K562 (cell line): Measurements from ENCODE around the gene ZC3H18. TPM values are rescaled to one million over a fixed set of nuclear protein-coding genes. Genes with fewer than 3 reads are reported as not detected.

ENCODE experiments used
- ARID4B ChIP-seq: sonication (generic); formaldehyde crosslinking; IDR thresholded peaks from 2 replicates; pipeline ENCODE4 v1.8.0; 2022; ENCODE audit warnings: mild to moderate bottlenecking, missing genetic modification reagents
- BCOR ChIP-seq: fragments of 450-650 bp; IDR thresholded peaks from 2 replicates; pipeline ENCODE4 v1.6.1; 2016
- CREM ChIP-seq: IDR thresholded peaks from 2 replicates; pipeline ENCODE4 v1.6.1; 2014; ENCODE audit warnings: antibody characterized with exemption, low read depth
- ETV1 ChIP-seq: fragments of 450-650 bp; conservative IDR thresholded peaks from 2 replicates; pipeline ENCODE4 v1.6.1; 2016; ENCODE audit warnings: missing genetic modification characterization, control low read depth, low read depth, missing compliant biosample characterization
- ETV5 ChIP-seq: sonication (generic); formaldehyde crosslinking; IDR thresholded peaks from 2 replicates; pipeline ENCODE4 v1.4.0; 2020; ENCODE audit warnings: low read depth, mild to moderate bottlenecking, missing genetic modification reagents
- HDAC2 ChIP-seq: fragments of 450-650 bp; IDR thresholded peaks from 2 replicates; pipeline ENCODE4 v1.6.1; 2016; ENCODE audit warnings: mild to moderate bottlenecking
- HDGF ChIP-seq: fragments of 450-650 bp; IDR thresholded peaks from 2 replicates; pipeline ENCODE4 v1.6.1; 2016
- KLF13 ChIP-seq: fragments of 450-650 bp; IDR thresholded peaks from 2 replicates; pipeline ENCODE4 v1.6.1; 2016; ENCODE audit warnings: missing genetic modification characterization, low read depth, mild to moderate bottlenecking, missing compliant biosample characterization, moderate library complexity, borderline replicate concordance
- NFIC ChIP-seq: fragments of 450-650 bp; IDR thresholded peaks from 2 replicates; pipeline ENCODE4 v1.6.1; 2017; ENCODE audit warnings: mild to moderate bottlenecking, inconsistent platforms
- NR1H2 ChIP-seq: sonication (generic); formaldehyde crosslinking; IDR thresholded peaks from 2 replicates; pipeline ENCODE4 v1.4.0; 2020; ENCODE audit warnings: mild to moderate bottlenecking, missing genetic modification reagents
- RFX5 ChIP-seq: IDR thresholded peaks from 2 replicates; pipeline ENCODE4 v1.6.1; 2011; ENCODE audit warnings: low read depth, mild to moderate bottlenecking, improper control_type of control experiment, low read length
- SMAD2 ChIP-seq: fragments of 150-350 bp; IDR thresholded peaks from 2 replicates; pipeline ENCODE4 v1.6.1; 2014; ENCODE audit warnings: low read depth, mild to moderate bottlenecking, low read length
- SPI1 ChIP-seq: IDR thresholded peaks from 2 replicates; pipeline ENCODE4 v1.6.1; 2011; ENCODE audit warnings: low read depth, low read length, control low read depth, borderline replicate concordance
- STAG1 ChIP-seq: sonication (generic); formaldehyde crosslinking; IDR thresholded peaks from 2 replicates; pipeline ENCODE4 v1.5.0; 2020; ENCODE audit warnings: missing genetic modification reagents, borderline replicate concordance
- TEAD4 ChIP-seq, 2 experiments: sonication (generic) in 1 of 2; formaldehyde crosslinking in 1 of 2; IDR thresholded peaks; 2 replicates each; pipeline versions ENCODE4 v1.6.1 to v1.8.0; 2012 to 2022; ENCODE audit warnings: borderline replicate concordance in 1 of 2, inconsistent platforms in 1 of 2, low read length in 1 of 2, mild to moderate bottlenecking in 1 of 2, missing genetic modification reagents in 1 of 2
- ZC3H4 ChIP-seq: sonication (generic); formaldehyde crosslinking; IDR thresholded peaks from 2 replicates; pipeline ENCODE4 v1.9.0; 2021; ENCODE audit warnings: missing genetic modification reagents, borderline replicate concordance
- ZNF12 ChIP-seq: sonication (generic); formaldehyde crosslinking; IDR thresholded peaks from 2 replicates; pipeline ENCODE4 v1.4.0; 2020; ENCODE audit warnings: mild to moderate bottlenecking, missing genetic modification reagents
- ZNF143 ChIP-seq: sonication (generic); formaldehyde crosslinking; IDR thresholded peaks from 2 replicates; pipeline ENCODE4 v1.9.0; 2022; ENCODE audit warnings: mild to moderate bottlenecking, missing genetic modification reagents
- ZNF3 ChIP-seq: fragments of 250-450 bp; sonication (Bioruptor Pico); IDR thresholded peaks from 2 replicates; pipeline ENCODE4 v1.5.0; 2021; ENCODE audit warnings: mild to moderate bottlenecking, moderate library complexity
- ZNF740 ChIP-seq, 3 experiments: fragments of 200-800 bp in 1 of 3; sonication (Bioruptor generic) in 1 of 3; sonication (generic) in 1 of 3; formaldehyde crosslinking in 1 of 3; IDR thresholded peaks; 2 replicates each; pipeline versions ENCODE4 v1.6.1 to v1.8.0; 2016 to 2022; ENCODE audit warnings: mild to moderate bottlenecking in 2 of 3, missing compliant biosample characterization in 2 of 3, missing genetic modification characterization in 2 of 3, missing genetic modification reagents in 1 of 3
- polyA plus RNA-seq, 8 experiments: library from polyadenylated mRNA; depleted of rRNA in 4 of 8; stranded (reverse) in 5 of 8; unstranded in 3 of 8; fragments of >200 nt; fragmentation: Nextera tagmentation in 2 of 8; fragmentation: Illumina TruSeq in 1 of 8; extraction: Ambion mirVana in 2 of 8; extraction: Trizol in 1 of 8; gene quantifications; 2 replicates each; pipeline versions ENCODE4 v1.2.1 to v1.2.3, GENCODE V29; 2011 to 2014; ENCODE audit warnings: inconsistent platforms in 1 of 8, missing spikeins in 1 of 8
- total RNA-seq, 7 experiments: library from RNA; depleted of rRNA in 6 of 7; stranded (reverse); fragments of >200 nt in 6 of 7; fragmentation: Illumina TruSeq in 2 of 7; extraction: Trizol in 2 of 7; gene quantifications; 2 replicates each; pipeline versions ENCODE4 v1.2.1 to v1.2.3, GENCODE V29; 2011 to 2021; ENCODE audit warnings: low replicate concordance in 1 of 7
- TF ChIP-seq, protein P1 (sequence below): fragments of 450-650 bp; formaldehyde crosslinking; IDR thresholded peaks from 2 replicates; pipeline ENCODE4 v1.4.0; 2020; ENCODE audit warnings: mild to moderate bottlenecking, moderate library complexity

The ZC3H18 gene
- total and polyA plus RNA-seq, 9 of the 15 experiments (the other 6 are each of a cell fraction or from before 2014, with no cell fraction given): 1.7 to 88.7 (median 26.9) TPM

DNA sequence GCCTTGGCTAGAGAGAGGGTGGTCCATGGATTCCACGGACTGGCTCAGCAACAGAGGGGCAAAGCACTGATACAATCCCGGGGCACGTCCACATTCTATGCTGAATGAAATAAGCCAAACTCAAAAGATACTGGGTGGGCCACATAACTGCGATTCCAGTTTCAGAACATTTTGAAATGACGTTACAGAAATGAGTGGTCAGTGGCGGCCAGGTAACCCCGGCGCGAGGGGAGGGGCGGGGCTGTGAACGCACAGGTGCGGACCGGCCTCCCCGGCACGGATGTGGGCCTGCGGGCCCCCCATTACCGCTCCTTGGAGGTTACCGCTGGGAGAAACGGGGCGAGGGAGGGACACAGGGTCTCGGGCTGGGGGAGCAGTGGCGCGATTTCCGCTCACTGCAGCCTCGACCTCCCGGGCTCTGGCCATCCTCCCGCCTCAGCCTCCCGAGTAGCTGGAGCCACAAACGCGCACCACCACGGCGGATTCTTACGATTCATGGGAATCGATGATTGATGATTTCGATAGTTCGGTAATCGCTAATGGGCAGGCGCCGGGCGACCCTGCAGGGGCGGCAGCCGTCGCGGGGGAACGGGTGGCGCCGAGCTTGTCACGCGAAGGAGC is 92.1 kb downstream of the ZC3H18 start (continued):
- 0 out of 2 replicates have a peak, but pooled peaks have one; percentile 45 for TF ChIP-seq ZNF143
- peak; percentile 12; the same call in 1 of the 2 replicates for TF ChIP-seq NR1H2
- no peak for TF ChIP-seq ZNF3 (CRISPR knock-in tag)
- TF ChIP-seq HDGF: no peak
- TF ChIP-seq BCOR: 0 out of 2 replicates have a peak, but pooled peaks have one; percentile 32
- TF ChIP-seq HDAC2: peak; percentile 27; the same call in 1 of the 2 replicates
- no peak for TF ChIP-seq SPI1
- TF ChIP-seq NFIC: 0 out of 2 replicates have a peak, but pooled peaks have one; percentile 23
- peak; percentile 60; the same call in 1 of the 2 replicates for TF ChIP-seq ZNF12
- TF ChIP-seq RFX5: no peak
- no peak for TF ChIP-seq TEAD4 (IDR thresholded peaks at IDR 0.05; ENCODE audit: low read length)
- TF ChIP-seq TEAD4 (CRISPR knock-in tag; IDR thresholded peaks at IDR 0.05; ENCODE audit: borderline replicate concordance): peak; percentile 70
- TF ChIP-seq ARID4B (CRISPR knock-in tag): peak; percentile 77; the same call in 1 of the 2 replicates
- 0 out of 2 replicates have a peak, but pooled peaks have one; percentile 22 for TF ChIP-seq KLF13 (tag)
- no peak; the same call in 1 of the 2 replicates for TF ChIP-seq ZNF740 (CRISPR knock-in tag; IDR thresholded peaks at IDR 0.05)
- 0 out of 4 replicates have a peak, but pooled peaks of 1 of the 2 experiments have one; percentile 29 for TF ChIP-seq ZNF740 (tag; IDR thresholded peaks at IDR 0.05)
- TF ChIP-seq ETV1 (tag): no peak
- TF ChIP-seq SMAD2: no peak
- peak; percentile 13; the same call in 1 of the 2 replicates for TF ChIP-seq CREM
- TF ChIP-seq, protein P1, sequence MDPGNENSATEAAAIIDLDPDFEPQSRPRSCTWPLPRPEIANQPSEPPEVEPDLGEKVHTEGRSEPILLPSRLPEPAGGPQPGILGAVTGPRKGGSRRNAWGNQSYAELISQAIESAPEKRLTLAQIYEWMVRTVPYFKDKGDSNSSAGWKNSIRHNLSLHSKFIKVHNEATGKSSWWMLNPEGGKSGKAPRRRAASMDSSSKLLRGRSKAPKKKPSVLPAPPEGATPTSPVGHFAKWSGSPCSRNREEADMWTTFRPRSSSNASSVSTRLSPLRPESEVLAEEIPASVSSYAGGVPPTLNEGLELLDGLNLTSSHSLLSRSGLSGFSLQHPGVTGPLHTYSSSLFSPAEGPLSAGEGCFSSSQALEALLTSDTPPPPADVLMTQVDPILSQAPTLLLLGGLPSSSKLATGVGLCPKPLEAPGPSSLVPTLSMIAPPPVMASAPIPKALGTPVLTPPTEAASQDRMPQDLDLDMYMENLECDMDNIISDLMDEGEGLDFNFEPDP (CRISPR knock-in tag): no peak
- TF ChIP-seq ETV5 (CRISPR knock-in tag): peak; percentile 30; the same call in 1 of the 2 replicates
- peak; percentile 88; the same call in 1 of the 2 replicates for TF ChIP-seq ZC3H4 (CRISPR knock-in tag)
- peak; percentile 53 for TF ChIP-seq STAG1
